Stimulated activated CD8-positive, alpha-beta memory T cell treated with anti-CD3 and anti-CD28 coated beads, Interleukin-12 subunit alpha, Interleukin-12 subunit beta, amount 100 ng/mL, for 4 hours (primary cell): Measurements from ENCODE around the gene ZNF555.

Experiments
- DNase-seq: peaks from one replicate; pipeline ENCODE4 v3.0.0-alpha.2; 2020; ENCODE audit warnings: low read depth

The ZNF555 gene

GRCh38 chr19:2827022-2827421 lies 14.3 kb upstream of the ZNF555 start:
- no peak for DNase-seq

GRCh38 chr19:2827840-2828489 lies 13.3 kb upstream of the ZNF555 start:
- no peak for DNase-seq

- DNase-seq = no peak
Measured at GRCh38 chr19:2834294-2834871, 6.9 kb upstream of the ZNF555 start.

DNA sequence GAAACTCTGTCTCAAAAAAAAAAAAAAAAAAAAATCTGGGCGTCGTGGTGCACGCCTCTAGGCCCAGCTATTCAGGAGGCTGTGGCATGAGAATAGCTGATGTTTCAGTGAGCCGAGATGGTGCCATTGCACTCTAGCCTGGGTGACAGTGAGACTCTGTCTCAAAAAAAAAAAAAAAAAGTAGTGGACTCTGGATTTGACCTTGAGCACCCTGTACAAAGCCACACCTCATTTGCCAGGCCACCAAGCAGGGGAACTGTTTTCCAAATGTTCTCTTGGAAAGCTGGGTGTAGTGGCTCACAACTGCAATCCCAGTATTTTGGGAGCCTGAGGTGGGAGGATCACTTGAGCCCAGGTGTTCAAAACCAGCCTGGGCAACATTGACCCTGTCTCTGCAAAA lies 3.8 kb upstream of the ZNF555 start:
- DNase-seq = no peak

GRCh38 chr19:2841855-2842574 lies 740 bp downstream of the ZNF555 start:
- DNase-seq = no peak

DNA sequence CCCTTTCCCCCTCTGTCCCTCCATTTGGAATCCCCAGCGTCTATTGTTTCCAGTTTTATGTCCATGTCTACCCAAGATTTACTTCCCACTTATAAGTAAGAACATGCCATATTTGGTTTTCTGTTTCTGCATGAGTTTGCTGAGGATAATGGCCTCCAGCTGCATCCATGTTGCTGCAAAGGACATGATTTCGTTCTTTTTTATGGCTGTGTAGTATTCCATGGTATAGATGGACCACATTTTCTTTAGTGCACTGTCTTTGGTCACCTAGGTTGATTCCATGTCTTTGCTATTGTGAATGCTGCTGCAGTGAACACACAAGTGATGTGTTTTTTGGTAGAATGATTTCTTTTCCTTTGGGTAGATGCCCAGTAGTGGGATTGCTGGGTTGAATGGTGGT lies 3.8 kb downstream of the ZNF555 start:
- no peak for DNase-seq

GRCh38 chr19:2846180-2846894 lies 5.1 kb downstream of the ZNF555 start:
- no peak for DNase-seq

DNA sequence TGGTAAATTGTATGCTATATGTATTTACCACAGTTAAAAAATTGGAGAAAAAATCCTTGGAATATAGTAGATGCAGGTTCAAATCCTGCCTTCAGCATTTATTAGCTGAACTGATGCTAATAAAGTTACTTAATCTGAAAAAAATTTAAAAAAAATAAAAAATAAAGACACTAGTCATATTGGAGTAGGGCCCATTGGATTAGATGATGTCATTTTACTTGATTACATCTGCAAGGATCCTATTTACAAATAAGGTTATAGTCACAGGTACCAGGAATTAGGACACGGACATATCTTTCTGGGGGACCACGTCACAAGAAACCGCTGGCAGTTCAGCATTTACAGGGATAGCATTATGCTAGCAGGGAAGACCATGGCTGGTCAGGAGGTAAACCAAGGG lies 6.2 kb downstream of the ZNF555 start:
- DNase-seq = no peak

- DNase-seq = no peak
Measured at GRCh38 chr19:2848616-2849015, 7.3 kb downstream of the ZNF555 start.

- no peak for DNase-seq
Measured at GRCh38 chr19:2850256-2850925, 9.1 kb downstream of the ZNF555 start.

DNA sequence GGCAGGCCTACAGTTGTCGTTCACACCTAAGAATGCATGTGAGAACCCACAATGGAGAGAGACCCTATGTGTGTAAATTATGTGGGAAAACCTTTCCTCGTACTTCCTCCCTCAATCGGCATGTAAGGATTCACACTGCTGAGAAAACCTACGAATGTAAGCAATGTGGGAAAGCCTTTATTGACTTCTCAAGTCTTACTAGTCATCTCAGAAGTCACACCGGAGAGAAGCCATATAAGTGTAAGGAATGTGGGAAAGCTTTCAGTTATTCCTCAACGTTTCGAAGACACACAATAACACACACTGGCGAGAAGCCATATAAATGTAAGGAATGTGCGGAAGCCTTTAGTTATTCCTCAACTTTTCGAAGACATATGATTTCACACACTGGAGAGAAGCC lies 11.3 kb downstream of the ZNF555 start:
- DNase-seq = no peak

DNA sequence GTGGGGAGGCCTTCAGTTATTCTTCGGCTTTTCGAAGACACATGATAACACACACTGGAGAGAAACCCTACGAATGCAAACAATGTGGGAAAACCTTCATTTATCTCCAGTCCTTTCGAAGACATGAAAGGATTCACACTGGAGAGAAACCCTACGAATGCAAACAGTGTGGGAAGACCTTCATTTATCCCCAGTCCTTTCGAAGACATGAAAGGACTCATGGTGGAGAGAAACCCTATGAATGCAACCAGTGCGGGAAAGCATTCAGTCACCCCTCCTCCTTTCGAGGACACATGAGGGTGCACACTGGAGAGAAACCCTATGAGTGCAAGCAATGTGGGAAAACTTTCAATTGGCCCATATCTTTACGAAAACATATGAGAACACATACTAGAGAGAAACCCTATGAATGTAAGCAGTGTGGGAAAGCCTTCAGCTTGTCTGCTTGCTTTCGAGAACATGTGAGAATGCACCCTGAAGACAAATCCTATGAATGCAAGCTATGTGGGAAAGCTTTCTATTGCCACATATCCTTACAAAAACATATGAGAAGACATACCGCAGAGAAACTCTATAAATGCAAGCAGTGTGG lies 11.8 kb downstream of the ZNF555 start:
- no peak for DNase-seq

GRCh38 chr19:2854849-2855248 lies 13.6 kb downstream of the ZNF555 start:
- DNase-seq = no peak

- no peak for DNase-seq
Measured at GRCh38 chr19:2856457-2857050, 15.3 kb downstream of the ZNF555 start.

DNA sequence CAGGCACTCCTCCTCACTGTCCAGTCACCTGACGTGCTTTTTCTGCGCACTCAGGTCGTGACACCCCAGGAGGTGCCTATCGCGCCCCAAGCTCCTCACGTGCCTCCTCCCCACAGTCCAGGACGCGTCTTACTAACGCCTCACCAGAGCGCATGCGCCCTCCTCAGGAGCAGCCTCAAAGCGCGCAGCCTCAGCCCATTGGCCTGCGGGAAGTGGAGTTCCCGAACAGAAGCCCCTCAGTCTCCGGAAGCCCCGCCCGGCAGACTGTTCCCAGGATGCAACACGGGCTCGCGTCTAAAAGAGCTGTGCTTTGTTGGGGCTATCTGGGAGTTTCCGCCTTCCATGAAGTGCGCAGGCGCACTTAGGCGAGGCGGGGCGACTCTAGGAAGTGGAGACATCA lies 17.6 kb downstream of the ZNF555 start:
- DNase-seq = no peak

DNA sequence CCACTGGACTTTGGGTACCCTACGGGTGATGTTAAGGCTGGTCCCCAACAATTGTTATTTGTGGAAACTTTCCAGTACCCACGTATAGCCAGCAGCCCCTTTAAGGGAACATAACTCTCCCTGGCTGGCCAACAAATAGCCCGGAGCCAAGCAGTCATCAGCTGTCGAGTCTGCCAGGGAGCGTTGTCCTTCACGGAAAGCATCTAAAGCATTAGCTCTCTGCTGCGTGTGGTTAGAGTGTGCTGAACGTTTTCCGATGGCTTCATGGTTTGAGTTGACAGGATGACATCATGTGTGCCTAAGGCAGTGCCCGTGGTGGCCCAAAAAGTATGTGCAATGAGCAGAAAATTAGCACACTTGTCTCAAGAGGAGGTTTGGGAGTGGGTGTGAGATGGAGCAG lies 22.5 kb downstream of the ZNF555 start:
- DNase-seq = no peak

DNA sequence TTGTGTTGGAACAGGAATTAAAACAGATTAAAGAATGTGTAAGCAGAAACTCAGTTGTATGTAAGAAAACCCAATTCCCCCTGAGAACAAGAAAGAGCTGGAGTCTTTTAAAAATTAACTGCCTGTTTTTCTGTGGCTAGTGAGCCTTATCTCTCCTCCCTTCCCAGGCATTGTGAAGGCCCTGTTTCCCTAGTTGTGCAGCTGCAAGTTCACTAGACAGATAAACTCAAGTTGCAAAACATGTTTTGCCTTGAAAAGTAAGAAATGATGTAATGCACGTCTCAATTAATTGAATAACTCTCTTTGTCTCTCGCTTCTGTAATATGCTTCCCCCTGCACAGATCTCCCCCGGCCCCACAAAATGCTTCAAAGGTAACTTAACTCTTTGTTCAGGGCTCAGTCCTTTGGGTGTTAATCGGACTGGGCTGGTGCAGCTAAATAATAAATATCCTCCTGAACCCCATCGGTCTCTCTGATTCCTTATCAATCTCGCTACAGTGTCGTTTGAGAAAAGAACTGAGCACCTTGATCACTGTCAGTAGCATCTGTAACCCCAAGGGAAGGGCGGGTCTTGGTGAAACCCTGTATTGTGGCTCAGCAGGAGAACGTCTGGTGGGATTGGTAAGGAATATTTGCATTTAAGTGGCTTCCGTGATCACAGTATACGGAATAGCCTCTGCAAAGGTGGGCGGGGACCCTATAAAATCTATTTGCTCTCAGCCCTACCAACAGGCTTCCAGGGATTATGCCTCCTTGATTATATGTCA lies 24.2 kb downstream of the ZNF555 start:
- DNase-seq = no peak

DNA sequence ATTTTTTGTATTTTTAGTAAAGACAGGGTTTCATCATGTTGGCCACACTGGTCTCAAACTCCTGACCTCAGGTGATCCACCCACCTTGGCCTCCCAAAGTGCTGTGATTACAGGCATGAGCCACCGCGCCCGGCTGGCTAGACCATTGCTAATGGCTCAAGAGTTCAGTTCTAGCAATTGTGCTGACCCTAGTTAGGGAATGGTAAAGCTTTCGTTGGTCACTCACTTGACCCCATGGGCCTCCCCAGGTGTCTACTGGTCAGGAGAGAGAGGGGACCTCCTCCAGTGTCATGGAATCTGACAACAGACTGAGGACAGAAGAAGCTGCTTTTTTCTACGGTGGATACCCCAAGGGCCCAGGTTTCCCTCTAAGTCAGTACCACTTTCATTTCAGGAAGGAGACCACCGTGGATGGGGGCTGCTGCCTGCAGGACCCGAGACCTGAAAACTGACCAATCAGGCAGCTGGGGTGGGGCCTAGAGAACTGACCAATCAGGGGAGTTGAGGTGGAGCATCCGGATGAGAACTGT lies 25.3 kb downstream of the ZNF555 start:
- DNase-seq = no peak

- no peak for DNase-seq
Measured at GRCh38 chr19:2867025-2867991, 26.0 kb downstream of the ZNF555 start, which contains the start of gene ZNF556. Gene ZNF556 (plus strand): TSS chr19:2867335. CDS start chr19:2867422, 87 bp downstream.
